Measurements from ENCODE around the gene GRWD1.
"Not testable (repeated sequence)": the region's sequence is repeated elsewhere in the genome, so short reads cannot be mapped to it uniquely, and the experiment has no call there.

The GRWD1 gene

GRCh38 chr19:48480183-48480557 is 34.4 kb downstream of the GRWD1 start:
- DNase-seq (ENCODE audit: low read depth): no peak

- DNase-seq (ENCODE audit: low read depth): no peak
Observed at GRCh38 chr19:48480558-48481500, 35.0 kb downstream of the GRWD1 start.

GRCh38 chr19:48481846-48482639 is 36.3 kb downstream of the GRWD1 start:
- no peak for DNase-seq (ENCODE audit: low read depth)

- no peak for DNase-seq (ENCODE audit: low read depth)
Observed at GRCh38 chr19:48483301-48483700, 37.5 kb downstream of the GRWD1 start.

- no peak for DNase-seq (ENCODE audit: low read depth)
Observed at GRCh38 chr19:48484247-48484893, 38.6 kb downstream of the GRWD1 start.

- no peak for DNase-seq (ENCODE audit: low read depth)
Observed at GRCh38 chr19:48484931-48485612, 39.3 kb downstream of the GRWD1 start.

GRCh38 chr19:48486706-48487105 is 40.9 kb downstream of the GRWD1 start:
- not testable (repeated sequence) for DNase-seq (ENCODE audit: low read depth)

GRCh38 chr19:48487544-48487943 is 41.8 kb downstream of the GRWD1 start:
- DNase-seq (ENCODE audit: low read depth): no peak

- peak; percentile 62 for DNase-seq (ENCODE audit: low read depth)
Observed at GRCh38 chr19:48487948-48488347, 42.2 kb downstream of the GRWD1 start.

- DNase-seq (ENCODE audit: low read depth): not testable (repeated sequence)
Observed at GRCh38 chr19:48488478-48488877, 42.7 kb downstream of the GRWD1 start.

- no peak for DNase-seq (ENCODE audit: low read depth)
Observed at GRCh38 chr19:48489608-48490216, 43.9 kb downstream of the GRWD1 start.

GRCh38 chr19:48490981-48491792 is 45.4 kb downstream of the GRWD1 start:
- DNase-seq (ENCODE audit: low read depth): no peak

- no peak for DNase-seq (ENCODE audit: low read depth)
Observed at GRCh38 chr19:48491793-48492123, 46.0 kb downstream of the GRWD1 start.

GRCh38 chr19:48492925-48493717 is 47.3 kb downstream of the GRWD1 start:
- peak; percentile 85 for DNase-seq (ENCODE audit: low read depth)

GRCh38 chr19:48493718-48494401 is 48.1 kb downstream of the GRWD1 start:
- no peak for DNase-seq (ENCODE audit: low read depth)

- no peak for DNase-seq (ENCODE audit: low read depth)
Observed at GRCh38 chr19:48495396-48495795, 49.6 kb downstream of the GRWD1 start.

- no peak for DNase-seq (ENCODE audit: low read depth)
Observed at GRCh38 chr19:48496959-48497727, 51.4 kb downstream of the GRWD1 start.

Data from GM04504 (cell line).